B cell (primary cell): Measurements from ENCODE around the gene AOC3. TPM values are rescaled to one million over a fixed set of nuclear protein-coding genes. Genes with fewer than 3 reads are reported as not detected.

Experiments used
- ATAC-seq: fragments of 200-7000 bp; cut with Tn5 transposase; one replicate; pipeline ENCODE4 v1.10.0; 2021; ENCODE audit warnings: low read depth, mild to moderate bottlenecking, moderate number of reproducible peaks, moderate library complexity
- CTCF ChIA-PET: fragments of 350-600 bp; sonication (Branson Sonifier 250); formaldehyde crosslinking; loops from one replicate; lab custom pipeline; 2021; ENCODE audit warnings: antibody characterized with exemption, inconsistent platforms; lab: Charles Lee
- POLR2A ChIA-PET: fragments of 350-600 bp; sonication (Branson Sonifier 250); formaldehyde crosslinking; loops from one replicate; lab custom pipeline; 2021; ENCODE audit warnings: antibody characterized with exemption; lab: Charles Lee
- DNase-seq: peaks from one replicate; pipeline ENCODE4 v3.0.0; 2013
- H2AFZ ChIP-seq: 2 replicates; pipeline ENCODE4 v1.6.1; 2012; ENCODE audit warnings: mild to moderate bottlenecking, low read depth, low read length; ENCODE audit not compliant: insufficient read depth, poor library complexity, severe bottlenecking
- H3K27ac ChIP-seq, 2 donors: 1 replicate in 1 of 2; 2 replicates in 1 of 2; pipeline ENCODE4 v1.5.1; 2012 to 2013; ENCODE audit warnings: low read length in 2 of 2, mild to moderate bottlenecking in 2 of 2, moderate library complexity in 1 of 2
- H3K27me3 ChIP-seq, 4 experiments: fragments of 200-600 bp in 1 of 4; sonication (generic) in 1 of 4; replicated peaks in 1 of 4; 1 replicate in 2 of 4; 2 replicates in 2 of 4; pipeline versions ENCODE4 v1.6.1 to v1.7.0; 2013 to 2016; ENCODE audit warnings: low read length in 3 of 4, mild to moderate bottlenecking in 2 of 4, mixed read lengths in 1 of 4, moderate library complexity in 1 of 4; ENCODE audit not compliant: insufficient read depth in 4 of 4, control insufficient read depth in 3 of 4; ENCODE audit errors: control extremely low read depth in 1 of 4
- H3K36me3 ChIP-seq, 2 experiments: replicated peaks in 1 of 2; 1 replicate in 1 of 2; 2 replicates in 1 of 2; pipeline versions ENCODE4 v1.6.1 to v1.7.1; 2013; ENCODE audit warnings: low read length in 1 of 2; ENCODE audit not compliant: insufficient read depth in 2 of 2, control insufficient read depth in 1 of 2; ENCODE audit errors: control extremely low read depth in 1 of 2, extremely low read depth in 1 of 2
- H3K4me1 ChIP-seq, 2 donors: fragments of 200-600 bp in 1 of 2; sonication (generic) in 1 of 2; 1 replicate in 1 of 2; 2 replicates in 1 of 2; pipeline versions ENCODE4 v1.5.1 to v1.6.1; 2013 to 2017; ENCODE audit warnings: low read length in 2 of 2; ENCODE audit not compliant: control insufficient read depth in 2 of 2, insufficient read depth in 2 of 2
- H3K4me2 ChIP-seq: replicated peaks from 2 replicates; pipeline ENCODE3; 2012; ENCODE audit warnings: mild to moderate bottlenecking, low read depth, low read length; ENCODE audit not compliant: poor library complexity, severe bottlenecking
- H3K4me3 ChIP-seq, 5 experiments: fragments of 200-600 bp in 1 of 5; sonication (generic) in 1 of 5; 1 replicate in 3 of 5; 2 replicates in 2 of 5; pipeline versions ENCODE4 v1.5.1 to v1.7.0; 2011 to 2016; ENCODE audit warnings: low read length in 4 of 5, mild to moderate bottlenecking in 4 of 5, low read depth in 2 of 5, control low read depth in 1 of 5, moderate library complexity in 1 of 5; ENCODE audit not compliant: insufficient read depth in 1 of 5; ENCODE audit errors: control extremely low read depth in 1 of 5, extremely low read depth in 1 of 5
- H3K79me2 ChIP-seq: fragments of 200-600 bp; sonication (generic); one replicate; pipeline ENCODE4 v1.6.0; 2016; ENCODE audit warnings: low read length; ENCODE audit not compliant: control insufficient read depth, insufficient read depth
- H3K9ac ChIP-seq: fragments of 200-600 bp; sonication (generic); 2 replicates; pipeline ENCODE4 v1.6.1; 2017; ENCODE audit warnings: mild to moderate bottlenecking, low read length, moderate library complexity
- H3K9me3 ChIP-seq, 3 donors: one replicate each; pipeline versions ENCODE4 v1.6.1 to v1.7.1; 2013; ENCODE audit warnings: low read length in 2 of 3; ENCODE audit not compliant: control insufficient read depth in 2 of 3, insufficient read depth in 1 of 3; ENCODE audit errors: control extremely low read depth in 1 of 3
- H4K20me1 ChIP-seq: 2 replicates; pipeline ENCODE4 v1.6.0; 2012; ENCODE audit warnings: mild to moderate bottlenecking, low read length; ENCODE audit not compliant: insufficient read depth, control insufficient read depth, poor library complexity, severe bottlenecking
- H3K27ac Mint-ChIP-seq: one replicate; pipeline ENCODE4 v1.8.0; 2021; ENCODE audit warnings: mixed read lengths
- H3K27me3 Mint-ChIP-seq: one replicate; pipeline ENCODE4 v1.8.0; 2021; ENCODE audit warnings: mixed read lengths
- H3K4me1 Mint-ChIP-seq: one replicate; pipeline ENCODE4 v1.8.0; 2021; ENCODE audit warnings: mixed read lengths
- H3K4me3 Mint-ChIP-seq: one replicate; pipeline ENCODE4 v1.8.0; 2021; ENCODE audit warnings: mixed read lengths
- H3K9me3 Mint-ChIP-seq: one replicate; pipeline ENCODE4 v1.8.0; 2022; ENCODE audit warnings: mixed read lengths; ENCODE audit not compliant: insufficient read depth
- EZH2 ChIP-seq: IDR thresholded peaks from 2 replicates; pipeline ENCODE4 v1.6.1; 2012; ENCODE audit warnings: borderline replicate concordance, low read depth, mild to moderate bottlenecking, moderate library complexity, low read length; ENCODE audit not compliant: insufficient read depth, poor library complexity, severe bottlenecking
- WGBS: methylation state at CpG from one replicate; pipeline ENCODE4 v1.1.5; 2013; ENCODE audit warnings: missing lambda C conversion rate; ENCODE audit not compliant: insufficient coverage; 5-methylcytosine and 5-hydroxymethylcytosine counted together
- intact Hi-C: fragments of 100-400 bp; cut with micrococcal nuclease; formaldehyde crosslinking; loops from one replicate; pipeline ENCODE4 v1.10.0; 2022
- polyA plus RNA-seq: library from polyadenylated mRNA; depleted of rRNA; stranded (reverse); fragments of >200 nt; gene quantifications from 2 replicates; pipeline ENCODE4 v1.2.3, GENCODE V29; 2012
- total RNA-seq, 2 donors: library from RNA; stranded (reverse); fragments of 120-200 nt in 1 of 2; gene quantifications; 1 replicate in 1 of 2; 2 replicates in 1 of 2; pipeline versions ENCODE4 v1.2.3 to v1.2.4, GENCODE V29; 2013 to 2022
- TF ChIP-seq, protein P1 (sequence below): fragments of 200-600 bp; IDR thresholded peaks from one replicate; pipeline ENCODE4 v1.8.0; 2022; ENCODE audit warnings: antibody characterized with exemption, mild to moderate bottlenecking

The AOC3 gene
- total and polyA plus RNA-seq, 2 donors (not counting 1 experiment from before 2014, with no cell fraction given): 1.2 to 1.5 TPM

DNA sequence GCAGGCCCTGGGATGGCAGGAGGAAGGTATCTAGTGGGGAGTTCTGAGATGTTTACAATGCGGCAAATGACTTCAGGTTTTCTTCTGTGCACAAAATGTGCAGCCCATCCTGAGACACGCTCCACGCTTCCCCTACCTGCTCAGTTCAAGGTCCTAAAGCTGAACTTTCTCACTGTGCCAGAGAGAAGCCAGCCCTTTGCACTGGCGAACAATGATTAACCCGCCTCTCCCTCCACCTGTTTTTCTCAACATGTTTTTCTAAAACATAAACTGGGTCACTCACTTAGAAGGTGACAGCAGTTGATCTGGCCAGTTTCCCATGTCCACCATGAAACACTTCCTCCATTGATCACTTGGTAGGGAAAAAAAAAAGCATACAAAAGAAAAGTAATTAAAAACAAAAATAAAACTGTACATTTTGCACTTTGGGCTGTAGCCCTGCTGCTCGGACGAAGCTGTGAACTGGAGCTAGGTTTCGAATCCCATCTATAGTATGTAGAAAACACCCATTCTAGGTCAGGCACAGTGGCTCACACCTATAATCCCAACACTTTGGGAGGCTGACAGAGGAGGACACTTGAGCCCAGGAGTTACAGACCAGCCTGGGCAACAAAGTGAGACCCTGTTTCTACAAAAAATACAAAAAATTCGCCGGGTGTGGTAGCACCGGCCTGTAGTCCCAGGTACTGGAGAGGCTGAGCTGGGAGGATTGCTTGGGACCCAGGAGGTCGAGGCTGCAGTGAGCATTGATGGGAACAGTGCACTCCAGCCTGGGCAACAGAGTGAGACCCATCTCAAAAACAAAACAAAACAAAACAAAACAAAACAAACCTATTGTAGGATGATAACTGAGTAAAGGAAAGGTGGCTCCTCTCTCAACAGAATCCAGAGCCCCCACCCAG is 43.5 kb downstream of the AOC3 start:
- Histone ChIP-seq H3K4me1 (no peaks in the 10 kb centered on the region), H4K20me1 (no peaks in the 10 kb centered on the region), H3K9me3 (no peaks in the 10 kb centered on the region), H3K27ac (no peak overlapping the region), H3K79me2 (no peaks in the 10 kb centered on the region), H3K27me3 (peaks cover 0 to 8% (median 2%) of the 10 kb centered on the region in 4 experiments), H3K9ac (no peak overlapping the region), H2AFZ (no peak overlapping the region), H3K4me3 (no peak overlapping the region), H3K36me3 (no peaks in the 10 kb centered on the region), H3K4me2 (no peak overlapping the region)
- intact Hi-C loops: no loop called here
- no peak for TF ChIP-seq EZH2
- TF ChIP-seq, protein P1, sequence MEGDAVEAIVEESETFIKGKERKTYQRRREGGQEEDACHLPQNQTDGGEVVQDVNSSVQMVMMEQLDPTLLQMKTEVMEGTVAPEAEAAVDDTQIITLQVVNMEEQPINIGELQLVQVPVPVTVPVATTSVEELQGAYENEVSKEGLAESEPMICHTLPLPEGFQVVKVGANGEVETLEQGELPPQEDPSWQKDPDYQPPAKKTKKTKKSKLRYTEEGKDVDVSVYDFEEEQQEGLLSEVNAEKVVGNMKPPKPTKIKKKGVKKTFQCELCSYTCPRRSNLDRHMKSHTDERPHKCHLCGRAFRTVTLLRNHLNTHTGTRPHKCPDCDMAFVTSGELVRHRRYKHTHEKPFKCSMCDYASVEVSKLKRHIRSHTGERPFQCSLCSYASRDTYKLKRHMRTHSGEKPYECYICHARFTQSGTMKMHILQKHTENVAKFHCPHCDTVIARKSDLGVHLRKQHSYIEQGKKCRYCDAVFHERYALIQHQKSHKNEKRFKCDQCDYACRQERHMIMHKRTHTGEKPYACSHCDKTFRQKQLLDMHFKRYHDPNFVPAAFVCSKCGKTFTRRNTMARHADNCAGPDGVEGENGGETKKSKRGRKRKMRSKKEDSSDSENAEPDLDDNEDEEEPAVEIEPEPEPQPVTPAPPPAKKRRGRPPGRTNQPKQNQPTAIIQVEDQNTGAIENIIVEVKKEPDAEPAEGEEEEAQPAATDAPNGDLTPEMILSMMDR: no peak
- Mint-ChIP-seq H3K27me3 (peaks cover 18% of the 10 kb centered on the region), H3K27ac (no peak overlapping the region), H3K9me3 (no peaks in the 10 kb centered on the region), H3K4me3 (no peak overlapping the region), H3K4me1 (no peaks in the 10 kb centered on the region)
- CTCF ChIA-PET: no interaction called here
- POLR2A ChIA-PET: no interaction called here
- no peak for DNase-seq
- ATAC-seq: no peak
- WGBS: 96% methylated on average over 10 of the region's 12 CpGs

DNA sequence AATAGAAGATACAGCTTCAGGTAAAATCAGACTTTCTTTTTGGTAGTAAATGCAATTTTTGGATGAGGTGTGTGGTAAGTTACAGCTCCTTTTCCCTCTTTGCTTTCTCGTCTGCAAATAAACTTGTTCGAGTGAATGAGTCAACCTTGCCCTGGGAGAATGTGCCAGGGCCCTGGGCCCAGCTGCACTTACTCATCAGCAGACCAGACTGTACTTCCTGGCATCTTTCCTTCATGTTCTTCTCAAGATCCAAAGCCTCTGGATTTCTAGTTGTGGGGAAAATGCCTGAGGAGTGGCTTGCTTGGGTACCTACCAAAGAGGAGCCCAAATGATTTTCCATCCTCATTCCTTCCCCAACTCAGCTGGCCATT is 44.2 kb downstream of the AOC3 start:
- H3K27me3 Mint-ChIP-seq: peaks cover 18% of the 10 kb centered on the region
- H3K9me3 Mint-ChIP-seq: no peaks in the 10 kb centered on the region
- Histone ChIP-seq H3K9me3 (no peaks in the 10 kb centered on the region), H3K36me3 (no peaks in the 10 kb centered on the region), H3K27me3 (peaks cover 0 to 8% (median 2%) of the 10 kb centered on the region in 4 experiments), H3K79me2 (no peaks in the 10 kb centered on the region), H3K4me2 (no peak overlapping the region), H3K9ac (no peak overlapping the region), H3K4me3 (no peak overlapping the region), H2AFZ (no peak overlapping the region), H3K27ac (no peak overlapping the region), H4K20me1 (no peaks in the 10 kb centered on the region), H3K4me1 (no peaks in the 10 kb centered on the region)
- TF ChIP-seq, protein P1: no peak
- no peak for TF ChIP-seq EZH2
- POLR2A ChIA-PET: no interaction called here
- intact Hi-C loops: no loop called here
- DNase-seq: no peak
- 83% methylated on average over 1 of the region's 2 CpGs for WGBS
- no peak overlapping the region for H3K4me3 Mint-ChIP-seq
- no peak for ATAC-seq
- H3K4me1 Mint-ChIP-seq: no peaks in the 10 kb centered on the region
- CTCF ChIA-PET: no interaction called here
- H3K27ac Mint-ChIP-seq: no peak overlapping the region
